ENCODE results near the gene UBQLNL. TPM values are rescaled to one million over a fixed set of nuclear protein-coding genes. Genes with fewer than 3 reads are reported as not detected.

Gene UBQLNL, protein sequence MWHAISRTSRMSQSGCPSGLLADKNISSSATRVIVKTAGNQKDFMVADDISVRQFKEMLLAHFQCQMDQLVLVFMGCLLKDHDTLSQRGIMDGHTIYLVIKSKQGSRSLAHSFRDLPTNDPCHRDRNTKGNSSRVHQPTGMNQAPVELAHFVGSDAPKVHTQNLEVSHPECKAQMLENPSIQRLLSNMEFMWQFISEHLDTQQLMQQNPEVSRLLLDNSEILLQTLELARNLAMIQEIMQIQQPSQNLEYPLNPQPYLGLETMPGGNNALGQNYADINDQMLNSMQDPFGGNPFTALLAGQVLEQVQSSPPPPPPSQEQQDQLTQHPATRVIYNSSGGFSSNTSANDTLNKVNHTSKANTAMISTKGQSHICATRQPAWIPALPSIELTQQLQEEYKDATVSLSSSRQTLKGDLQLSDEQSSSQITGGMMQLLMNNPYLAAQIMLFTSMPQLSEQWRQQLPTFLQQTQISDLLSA
- 0.21 TPM in 1 of 2 replicates, not detected in the other for total RNA-seq

DNA sequence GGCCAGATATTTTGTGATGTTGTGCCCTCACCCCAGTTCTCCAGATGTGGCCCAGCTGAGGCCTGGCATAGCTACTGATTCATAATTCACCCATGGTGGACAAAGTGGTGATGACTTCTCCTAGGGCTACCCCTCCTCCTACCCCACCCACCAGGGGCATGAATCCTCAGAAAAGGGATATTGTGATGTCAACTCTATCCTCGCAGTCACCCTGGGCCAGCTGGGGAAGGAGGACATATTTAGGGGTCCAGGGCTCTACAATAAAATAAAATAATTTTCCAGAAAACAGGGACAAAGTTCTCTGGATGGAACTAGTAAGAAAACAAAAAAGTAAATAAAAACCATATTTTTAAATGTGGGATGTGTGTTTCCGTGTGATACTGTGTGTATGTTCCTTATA is at the start of gene UBQLNL:
Gene UBQLNL (minus strand): TSS at position 101 of the 400 bp plus-strand sequence. CDS start 258 bp downstream, outside the sequence.
- no peak for DNase-seq (ENCODE audit: low read depth)
- Histone ChIP-seq H3K36me3 (ENCODE audit: control insufficient read depth, insufficient read depth, low read length) (no peaks in the 10 kb centered on the region), H3K4me3 (ENCODE audit: low read depth, low read length) (no peak within 1 kb of the TSS), H3K27me3 (ENCODE audit: control insufficient read depth, insufficient read depth, low read length) (no peaks in the 10 kb centered on the region)
- TF ChIP-seq, protein P1, sequence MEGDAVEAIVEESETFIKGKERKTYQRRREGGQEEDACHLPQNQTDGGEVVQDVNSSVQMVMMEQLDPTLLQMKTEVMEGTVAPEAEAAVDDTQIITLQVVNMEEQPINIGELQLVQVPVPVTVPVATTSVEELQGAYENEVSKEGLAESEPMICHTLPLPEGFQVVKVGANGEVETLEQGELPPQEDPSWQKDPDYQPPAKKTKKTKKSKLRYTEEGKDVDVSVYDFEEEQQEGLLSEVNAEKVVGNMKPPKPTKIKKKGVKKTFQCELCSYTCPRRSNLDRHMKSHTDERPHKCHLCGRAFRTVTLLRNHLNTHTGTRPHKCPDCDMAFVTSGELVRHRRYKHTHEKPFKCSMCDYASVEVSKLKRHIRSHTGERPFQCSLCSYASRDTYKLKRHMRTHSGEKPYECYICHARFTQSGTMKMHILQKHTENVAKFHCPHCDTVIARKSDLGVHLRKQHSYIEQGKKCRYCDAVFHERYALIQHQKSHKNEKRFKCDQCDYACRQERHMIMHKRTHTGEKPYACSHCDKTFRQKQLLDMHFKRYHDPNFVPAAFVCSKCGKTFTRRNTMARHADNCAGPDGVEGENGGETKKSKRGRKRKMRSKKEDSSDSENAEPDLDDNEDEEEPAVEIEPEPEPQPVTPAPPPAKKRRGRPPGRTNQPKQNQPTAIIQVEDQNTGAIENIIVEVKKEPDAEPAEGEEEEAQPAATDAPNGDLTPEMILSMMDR (IDR thresholded peaks at IDR 0.05; ENCODE audit: insufficient read depth, low read length, poor library complexity, severe bottlenecking), result no peak

DNA sequence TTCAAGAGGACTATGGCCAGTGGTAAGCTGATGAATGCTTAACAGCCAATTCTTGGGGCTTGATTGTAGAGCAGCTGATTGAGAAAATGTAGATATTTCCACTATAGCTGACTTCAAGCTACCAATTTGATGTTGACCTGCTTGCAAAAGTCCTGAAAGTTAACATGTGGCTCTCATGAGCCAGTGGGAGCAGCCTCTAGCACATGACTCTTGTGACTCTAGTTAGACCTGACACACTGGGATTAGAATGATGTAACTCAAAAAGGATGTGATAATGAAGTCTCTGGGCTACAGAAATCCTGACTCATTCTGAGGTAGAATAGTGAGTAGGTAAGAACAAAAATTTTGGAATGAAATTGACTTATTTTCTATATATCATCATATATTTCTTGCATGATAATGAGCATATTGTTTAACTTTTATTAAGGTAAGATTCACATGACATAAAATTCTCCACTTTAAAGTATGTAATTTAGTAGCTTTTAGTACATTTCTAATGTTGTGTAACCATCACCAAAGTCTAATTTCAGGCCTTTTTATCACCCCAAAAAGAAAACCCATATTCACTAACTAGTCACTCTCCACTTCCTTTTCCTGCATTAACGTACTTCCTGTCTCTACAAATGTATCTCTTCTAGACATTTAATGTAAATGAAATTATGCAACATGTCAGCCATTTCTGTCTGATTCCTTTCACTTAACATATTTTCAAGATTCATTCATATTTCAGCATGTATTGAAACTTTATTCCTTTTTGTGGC is 47.9 kb upstream of the UBQLNL start:
- no peaks in the 10 kb centered on the region for H3K27me3 ChIP-seq (ENCODE audit: control insufficient read depth, insufficient read depth, low read length)
- H3K4me3 ChIP-seq (ENCODE audit: low read depth, low read length), result no peak overlapping the region
- no peaks in the 10 kb centered on the region for H3K36me3 ChIP-seq (ENCODE audit: control insufficient read depth, insufficient read depth, low read length)
- TF ChIP-seq, protein P1 (IDR thresholded peaks at IDR 0.05; ENCODE audit: insufficient read depth, low read length, poor library complexity, severe bottlenecking), result no peak
- DNase-seq (ENCODE audit: low read depth), result peak; percentile 39

DNA sequence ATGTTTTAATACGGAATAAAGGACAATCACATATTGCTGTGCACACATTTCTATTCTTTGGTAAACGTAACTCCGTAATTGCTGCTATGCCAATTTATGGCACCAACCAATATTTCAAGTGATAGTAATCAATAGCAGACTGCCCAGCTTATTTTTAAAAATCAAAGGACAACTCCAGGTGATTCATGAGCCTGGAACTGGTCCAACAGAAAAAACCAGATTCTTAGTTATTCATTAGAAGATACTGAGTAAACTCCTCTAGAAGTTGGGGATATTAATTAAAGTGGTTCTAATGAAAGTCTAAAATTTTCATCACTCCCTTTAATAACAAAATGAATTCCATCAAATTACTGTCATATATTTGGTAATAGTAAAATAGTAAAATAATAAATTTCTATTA is 41.3 kb upstream of the UBQLNL start:
- Histone ChIP-seq H3K4me3 (ENCODE audit: low read depth, low read length) (no peak overlapping the region), H3K36me3 (ENCODE audit: control insufficient read depth, insufficient read depth, low read length) (no peaks in the 10 kb centered on the region), H3K27me3 (ENCODE audit: control insufficient read depth, insufficient read depth, low read length) (no peaks in the 10 kb centered on the region)
- no peak for DNase-seq (ENCODE audit: low read depth)
- TF ChIP-seq, protein P1 (IDR thresholded peaks at IDR 0.05; ENCODE audit: insufficient read depth, low read length, poor library complexity, severe bottlenecking), result no peak

DNA sequence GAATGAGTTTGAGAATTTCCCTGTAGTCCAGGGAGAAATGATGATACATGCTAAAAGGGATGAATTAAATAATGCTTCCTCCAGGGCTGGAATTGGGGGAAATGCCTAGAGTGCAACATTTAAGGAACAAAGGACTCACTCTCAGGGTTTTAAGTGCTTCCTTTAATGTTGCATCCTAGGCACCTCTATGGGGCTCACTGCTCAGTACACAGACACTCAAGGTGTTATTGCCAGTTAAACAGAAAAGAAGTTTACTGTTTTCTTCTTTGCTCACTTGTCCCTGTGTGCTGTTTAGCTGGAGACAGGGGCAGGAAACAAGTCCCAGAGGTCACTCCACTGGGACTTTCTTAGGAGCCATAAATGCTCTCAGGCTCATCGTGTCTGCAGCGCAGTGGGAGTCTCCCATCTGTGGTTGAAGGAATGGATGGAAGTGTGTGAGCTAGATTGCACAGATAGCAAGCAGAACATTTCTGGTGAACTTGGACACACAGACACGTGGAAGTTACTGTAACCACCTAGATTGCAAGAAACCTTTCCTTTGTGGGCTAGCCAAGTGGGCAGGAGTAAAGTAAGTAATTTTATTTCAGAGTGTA is 40.2 kb upstream of the UBQLNL start:
- DNase-seq (ENCODE audit: low read depth), result no peak
- Histone ChIP-seq H3K4me3 (ENCODE audit: low read depth, low read length) (no peak overlapping the region), H3K36me3 (ENCODE audit: control insufficient read depth, insufficient read depth, low read length) (no peaks in the 10 kb centered on the region), H3K27me3 (ENCODE audit: control insufficient read depth, insufficient read depth, low read length) (no peaks in the 10 kb centered on the region)
- TF ChIP-seq, protein P1 (IDR thresholded peaks at IDR 0.05; ENCODE audit: insufficient read depth, low read length, poor library complexity, severe bottlenecking), result no peak

DNA sequence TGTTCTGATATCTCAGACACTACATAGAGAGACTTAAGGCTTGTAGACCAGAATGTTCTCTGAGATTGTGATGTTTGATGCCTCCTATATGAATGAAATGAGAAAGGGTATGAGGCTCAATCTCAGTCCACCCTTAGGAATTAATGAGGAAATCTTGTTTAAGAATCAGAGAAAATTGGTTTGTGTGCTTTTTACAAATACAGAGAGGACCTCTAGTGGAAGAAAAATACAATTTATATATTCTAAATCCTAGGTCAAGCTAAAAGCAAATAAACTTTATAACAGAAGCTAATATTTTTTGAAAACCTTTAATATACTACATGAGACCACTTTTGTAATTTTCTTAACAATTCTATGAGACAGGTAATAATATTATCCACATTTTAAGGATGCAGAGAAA is 36.8 kb upstream of the UBQLNL start:
- Histone ChIP-seq H3K27me3 (ENCODE audit: control insufficient read depth, insufficient read depth, low read length) (no peaks in the 10 kb centered on the region), H3K4me3 (ENCODE audit: low read depth, low read length) (no peak overlapping the region), H3K36me3 (ENCODE audit: control insufficient read depth, insufficient read depth, low read length) (no peaks in the 10 kb centered on the region)
- TF ChIP-seq, protein P1 (IDR thresholded peaks at IDR 0.05; ENCODE audit: insufficient read depth, low read length, poor library complexity, severe bottlenecking), result peak; percentile 11
- DNase-seq (ENCODE audit: low read depth), result no peak
